DND-41 (cell line): Measurements from ENCODE around the gene LINGO3.

Experiments used
- ATAC-seq: fragments of 200-7000 bp; cut with Tn5 transposase; 3 replicates; pipeline ENCODE4 v1.9.1; 2021; ENCODE audit warnings: low read depth; ENCODE audit not compliant: insufficient read depth
- DNase-seq: peaks from one replicate; pipeline ENCODE4 v3.0.0-alpha.2; 2020
- H2AFZ ChIP-seq: 2 replicates; pipeline ENCODE4 v1.6.0; 2012; ENCODE audit warnings: low read depth, low read length
- H3K27ac ChIP-seq: 2 replicates; pipeline ENCODE4 v1.5.1; 2012; ENCODE audit warnings: low read length, inconsistent platforms
- H3K27me3 ChIP-seq: fragments of 200-600 bp; sonication (generic); 2 replicates; pipeline ENCODE4 v1.6.0; 2012; ENCODE audit warnings: low read length, mild to moderate bottlenecking, inconsistent platforms; ENCODE audit not compliant: insufficient read depth, poor library complexity
- H3K36me3 ChIP-seq: 2 replicates; pipeline ENCODE4 v1.5.1; 2012; ENCODE audit warnings: low read length, inconsistent platforms; ENCODE audit not compliant: insufficient read depth
- H3K4me1 ChIP-seq: 2 replicates; pipeline ENCODE4 v1.5.1; 2012; ENCODE audit warnings: mild to moderate bottlenecking, low read length; ENCODE audit not compliant: insufficient read depth
- H3K4me2 ChIP-seq: 2 replicates; pipeline ENCODE4 v1.6.0; 2012; ENCODE audit warnings: mild to moderate bottlenecking, moderate library complexity, low read length, inconsistent platforms; ENCODE audit not compliant: insufficient read depth
- H3K4me3 ChIP-seq, 2 experiments: fragments of 200-600 bp in 1 of 2; shearing (Covaris generic) in 1 of 2; 2 replicates each; pipeline ENCODE4 v1.5.1; 2012 to 2016; ENCODE audit warnings: inconsistent platforms in 2 of 2, low read length in 2 of 2, mild to moderate bottlenecking in 2 of 2, low read depth in 1 of 2, moderate library complexity in 1 of 2
- H3K79me2 ChIP-seq: 2 replicates; pipeline ENCODE4 v1.6.0; 2012; ENCODE audit warnings: low read length, inconsistent platforms; ENCODE audit not compliant: insufficient read depth
- H3K9ac ChIP-seq: 2 replicates; pipeline ENCODE4 v1.6.0; 2012; ENCODE audit warnings: low read depth, mild to moderate bottlenecking, inconsistent platforms, low read length, moderate library complexity
- H3K9me3 ChIP-seq: 2 replicates; pipeline ENCODE4 v1.5.1; 2012; ENCODE audit warnings: low read length, moderate library complexity, mild to moderate bottlenecking, inconsistent platforms; ENCODE audit not compliant: insufficient read depth, severe bottlenecking
- H4K20me1 ChIP-seq: 2 replicates; pipeline ENCODE4 v1.6.0; 2012; ENCODE audit warnings: low read length; ENCODE audit not compliant: insufficient read depth
- CTCF ChIP-seq: IDR thresholded peaks from 2 replicates; pipeline ENCODE4 v1.5.1; 2012; ENCODE audit warnings: borderline replicate concordance, low read length, moderate library complexity, mild to moderate bottlenecking; ENCODE audit not compliant: poor library complexity, severe bottlenecking; ENCODE audit errors: extremely low read depth
- EZH2 ChIP-seq: IDR thresholded peaks from 3 replicates; pipeline ENCODE4 v1.6.1; 2012; ENCODE audit warnings: borderline replicate concordance, low read depth, mild to moderate bottlenecking, moderate library complexity, low read length, inconsistent platforms; ENCODE audit not compliant: severe bottlenecking

Gene LINGO3

GRCh38 chr19:2278459-2279158, 29.3 kb downstream of the LINGO3 start:
- Histone ChIP-seq H3K27me3 (no peaks in the 10 kb centered on the region), H3K4me1 (peaks cover 8% of the 10 kb centered on the region), H3K36me3 (peaks cover 22% of the 10 kb centered on the region), H3K4me3 (no peak overlapping the region), H3K27ac (no peak overlapping the region), H3K9me3 (no peaks in the 10 kb centered on the region), H3K9ac (no peak overlapping the region), H3K4me2 (no peak overlapping the region), H4K20me1 (peaks cover 27% of the 10 kb centered on the region), H3K79me2 (peaks cover 22% of the 10 kb centered on the region), H2AFZ (no peak overlapping the region)
- TF ChIP-seq EZH2 (no peak), CTCF (no peak)
- ATAC-seq (no peak), DNase-seq (no peak)

- H3K9ac ChIP-seq, result no peak overlapping the region
- H2AFZ ChIP-seq, result no peak overlapping the region
- peaks cover 41% of the 10 kb centered on the region for H4K20me1 ChIP-seq
- no peak overlapping the region for H3K4me3 ChIP-seq
- no peak for TF ChIP-seq EZH2
- TF ChIP-seq CTCF, result no peak
- peaks cover 36% of the 10 kb centered on the region for H3K79me2 ChIP-seq
- ATAC-seq, result no peak
- DNase-seq, result no peak
- H3K9me3 ChIP-seq, result no peaks in the 10 kb centered on the region
- H3K4me2 ChIP-seq, result no peak overlapping the region
- H3K27ac ChIP-seq, result no peak overlapping the region
- no peaks in the 10 kb centered on the region for H3K27me3 ChIP-seq
- H3K4me1 ChIP-seq, result peaks cover 23% of the 10 kb centered on the region
- peaks cover 32% of the 10 kb centered on the region for H3K36me3 ChIP-seq
Measured at GRCh38 chr19:2277138-2277537, 30.8 kb downstream of the LINGO3 start.

- peaks cover 29% of the 10 kb centered on the region for H3K4me1 ChIP-seq
- ATAC-seq (no peak), DNase-seq (no peak)
- peaks cover 43% of the 10 kb centered on the region for H3K79me2 ChIP-seq
- H2AFZ ChIP-seq, result no peak overlapping the region
- H3K27me3 ChIP-seq, result no peaks in the 10 kb centered on the region
- peaks cover 47% of the 10 kb centered on the region for H4K20me1 ChIP-seq
- H3K9me3 ChIP-seq, result no peaks in the 10 kb centered on the region
- H3K4me2 ChIP-seq, result no peak overlapping the region
- no peak overlapping the region for H3K27ac ChIP-seq
- TF ChIP-seq EZH2 (no peak), CTCF (no peak)
- no peak overlapping the region for H3K4me3 ChIP-seq
- peaks cover 38% of the 10 kb centered on the region for H3K36me3 ChIP-seq
- H3K9ac ChIP-seq, result no peak overlapping the region
Measured at GRCh38 chr19:2276429-2276986, 31.4 kb downstream of the LINGO3 start.
